TTC549 (cell line): ENCODE results near the gene ANKRD12.

Experiments used
- FAIRE-seq: peaks from 2 replicates; lab custom pipeline; 2012; peaks lifted over from hg19 to GRCh38; lab: Jason Lieb, UNC

Gene ANKRD12

GRCh38 chr18:9296233-9297006 lies 159.8 kb downstream of the ANKRD12 start:
- no peak for FAIRE-seq

DNA sequence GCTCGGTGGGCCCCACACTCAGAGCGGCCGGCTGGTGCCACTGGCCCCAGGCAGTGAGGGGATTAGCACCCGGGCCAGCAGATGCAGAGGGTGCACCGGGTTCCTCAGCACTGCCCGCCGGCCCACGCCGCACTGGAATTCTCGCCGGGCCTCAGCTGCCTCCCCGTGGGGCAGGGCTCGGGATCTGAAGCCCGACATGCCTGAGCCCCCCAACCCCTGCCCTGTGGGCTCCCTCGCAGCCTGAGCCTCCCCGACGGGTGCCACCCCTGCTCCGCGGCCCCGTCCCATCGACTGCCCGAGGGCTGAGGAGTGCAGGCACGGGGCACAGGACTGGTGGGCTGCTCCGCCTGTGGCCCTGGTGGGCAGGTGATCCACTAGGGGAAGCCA lies 160.4 kb downstream of the ANKRD12 start:
- FAIRE-seq: no peak

DNA sequence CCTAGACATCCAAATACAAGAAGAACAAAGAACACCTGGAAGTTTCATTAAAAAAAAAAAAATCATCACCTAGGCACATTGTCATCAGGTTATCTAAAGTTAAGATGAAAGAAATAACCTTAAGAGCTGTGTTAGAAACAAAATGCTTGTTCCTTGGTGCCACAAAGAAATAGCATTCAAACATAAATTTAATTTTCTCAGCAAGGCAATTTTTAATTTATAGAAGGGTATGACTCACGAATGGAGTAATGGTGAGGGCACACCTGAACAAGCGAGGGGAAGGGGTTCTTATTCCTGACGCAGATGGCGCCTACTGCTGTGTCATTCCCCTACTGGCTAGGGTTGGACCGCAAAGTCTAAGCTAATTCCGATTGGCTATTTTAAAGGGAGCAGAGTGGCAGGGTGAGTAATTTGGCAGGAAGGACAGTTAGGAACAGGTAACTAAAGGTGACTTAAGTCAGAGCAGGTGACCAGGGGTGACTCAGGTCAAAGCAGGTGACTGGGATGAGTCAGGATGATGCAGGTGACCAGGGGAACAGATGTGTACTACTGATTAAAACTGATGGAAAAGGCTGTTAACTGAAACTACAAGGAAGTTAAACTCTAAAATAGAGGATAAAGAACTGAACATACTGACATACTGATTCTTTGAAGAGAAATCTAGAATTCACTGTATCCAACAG lies 167.9 kb downstream of the ANKRD12 start:
- no peak for FAIRE-seq

DNA sequence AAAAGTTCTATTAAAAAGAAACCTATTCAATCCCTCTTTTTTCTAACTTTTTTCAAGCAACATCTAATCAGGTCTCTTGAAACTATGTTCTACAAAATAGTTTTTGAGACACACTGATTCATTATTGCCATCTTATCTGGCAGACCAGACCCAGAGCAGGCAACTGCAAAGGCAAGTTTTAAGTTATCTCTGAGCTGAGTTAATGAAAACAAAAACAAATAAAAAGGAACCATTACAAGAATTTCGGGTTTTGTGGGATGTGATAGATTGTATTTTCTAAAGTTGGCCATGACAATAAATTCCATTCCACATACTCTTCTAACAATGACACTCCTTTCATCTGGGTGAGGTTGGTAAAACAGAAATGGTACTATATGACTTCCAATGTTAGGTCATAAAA lies 182.8 kb downstream of the ANKRD12 start:
- FAIRE-seq: no peak

- FAIRE-seq: no peak
Measured at GRCh38 chr18:9321017-9321452, 184.5 kb downstream of the ANKRD12 start.

GRCh38 chr18:9321736-9322135 lies 185.2 kb downstream of the ANKRD12 start:
- FAIRE-seq: no peak

- no peak for FAIRE-seq
Measured at GRCh38 chr18:9322744-9323143, 186.2 kb downstream of the ANKRD12 start.

GRCh38 chr18:9323750-9324445 lies 187.3 kb downstream of the ANKRD12 start:
- FAIRE-seq: no peak

- no peak for FAIRE-seq
Measured at GRCh38 chr18:9325716-9326115, 189.1 kb downstream of the ANKRD12 start.

DNA sequence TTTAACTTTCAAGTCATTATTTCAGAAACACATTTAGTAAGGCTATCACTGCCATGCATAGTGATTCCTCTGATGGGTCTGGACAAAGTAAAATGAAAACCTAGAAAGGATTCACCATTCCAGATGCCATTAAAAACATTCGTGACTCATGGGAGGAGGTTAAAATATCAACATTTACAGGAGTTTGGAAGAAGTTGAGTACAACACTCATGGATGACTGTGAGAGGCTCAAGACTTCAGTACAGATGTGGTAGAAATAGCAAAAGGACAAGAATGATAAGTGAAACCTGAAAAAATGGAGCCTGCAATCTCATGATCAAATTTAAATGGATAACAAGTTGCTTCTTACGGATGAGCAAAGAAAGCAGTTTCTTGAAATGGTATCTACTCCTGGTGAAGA lies 192.2 kb downstream of the ANKRD12 start:
- no peak for FAIRE-seq

DNA sequence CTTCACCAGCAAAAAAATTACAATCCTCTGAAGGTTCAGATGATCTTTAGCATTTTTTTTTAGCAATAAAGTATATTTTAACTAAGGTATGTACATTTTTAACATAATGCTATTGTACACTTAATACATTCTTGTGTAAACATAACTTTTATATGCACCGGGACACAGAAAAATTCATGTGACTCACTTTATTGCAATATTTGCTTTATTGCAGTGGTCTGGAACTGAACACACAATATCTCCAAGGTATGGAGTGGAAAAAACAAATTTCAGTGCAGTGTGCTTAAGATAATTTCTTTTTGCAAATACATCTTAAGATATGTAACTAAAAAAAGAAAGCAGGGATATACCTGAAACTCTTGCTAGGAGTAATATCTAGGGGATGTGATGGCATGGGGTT lies 192.9 kb downstream of the ANKRD12 start:
- no peak for FAIRE-seq

- FAIRE-seq: no peak
Measured at GRCh38 chr18:9330419-9330818, 193.8 kb downstream of the ANKRD12 start.

GRCh38 chr18:9333441-9334328 lies 197.1 kb downstream of the ANKRD12 start:
- no peak for FAIRE-seq

DNA sequence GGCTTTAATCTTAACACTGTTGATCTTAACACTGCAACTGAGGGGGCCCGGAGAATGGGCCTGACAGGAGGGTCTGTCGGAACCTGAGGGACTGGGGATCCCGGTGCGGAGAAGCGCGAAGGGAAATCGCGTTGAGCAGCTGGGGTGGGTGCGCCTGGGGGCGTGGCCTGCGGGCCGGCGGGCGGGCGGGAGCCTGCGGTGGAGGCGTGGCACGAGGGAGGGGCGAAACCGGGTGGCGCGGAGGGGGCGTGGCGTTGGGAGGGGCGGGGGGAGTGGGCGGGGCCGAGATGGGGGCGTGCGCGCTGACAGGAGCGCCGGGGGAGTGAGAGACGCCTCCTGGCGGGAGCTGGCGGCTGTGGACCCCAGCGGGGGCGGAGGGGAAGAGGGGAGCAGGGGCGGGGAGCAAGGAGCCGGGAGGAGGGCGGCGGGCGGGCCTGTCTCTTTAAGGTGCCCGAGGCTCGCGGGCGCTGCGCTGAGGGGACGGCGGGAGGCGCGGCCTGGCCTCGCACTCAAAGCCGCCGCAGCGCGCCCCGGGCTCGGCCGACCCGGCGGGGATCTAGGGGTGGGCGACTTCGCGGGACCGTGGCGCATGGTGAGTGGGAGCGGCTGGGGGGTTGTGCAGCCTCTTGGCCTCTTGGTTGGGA lies 197.9 kb downstream of the ANKRD12 start, which contains the start of gene TWSG1:
TSS of gene TWSG1 (plus strand) at position 445 of the 644 bp plus-strand sequence. CDS start 2,457 bp downstream, outside the sequence.
- FAIRE-seq: no peak

DNA sequence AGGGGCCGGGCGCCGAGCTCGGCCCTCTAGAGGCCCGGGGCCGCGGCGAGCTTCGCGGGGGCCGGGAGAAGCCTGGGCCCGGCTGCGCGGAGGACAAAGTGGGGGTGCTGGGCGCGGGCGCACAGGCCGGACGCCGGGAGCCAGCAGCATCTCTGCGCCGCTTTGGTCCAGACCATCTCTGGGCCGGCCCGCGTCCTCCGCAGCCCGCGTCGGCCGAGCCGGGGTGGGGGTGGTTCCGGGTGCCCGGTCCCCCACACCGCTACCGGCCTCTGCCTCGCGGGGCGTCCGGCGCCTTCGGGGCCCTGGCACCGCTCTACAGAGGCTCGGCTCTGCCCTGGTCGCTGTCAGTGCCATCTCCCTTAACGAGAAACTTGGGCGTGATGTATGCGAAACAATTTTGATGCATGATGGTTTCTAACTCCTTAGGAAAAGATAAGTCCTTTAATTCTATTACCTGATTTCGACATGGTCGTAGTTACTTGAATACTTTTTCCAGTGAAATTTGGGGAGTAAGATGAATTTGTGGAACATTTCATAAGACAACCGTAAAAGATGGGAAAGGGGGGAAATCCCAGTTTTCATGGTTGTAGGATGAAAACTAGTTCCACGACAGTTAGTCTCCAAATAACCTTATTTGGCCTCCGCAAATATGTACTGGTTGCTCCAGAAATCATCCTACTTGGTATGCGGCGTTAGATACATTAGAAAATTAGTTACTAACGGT lies 198.6 kb downstream of the ANKRD12 start:
- no peak for FAIRE-seq
